HG02623 (cell line): ENCODE data around the gene ADARB1.

Source experiments
- ATAC-seq: cut with Tn5 transposase; IDR thresholded peaks from one replicate; pipeline ENCODE4 v1.9.1; 2021; ENCODE audit warnings: moderate library complexity; ENCODE audit not compliant: unreplicated experiment

The ADARB1 gene

GRCh38 chr21:45039317-45040156 is 34.8 kb upstream of the ADARB1 start:
- ATAC-seq: no peak

- ATAC-seq: no peak
Observed at GRCh38 chr21:45040157-45040711, 34.1 kb upstream of the ADARB1 start.

GRCh38 chr21:45040739-45041138 is 33.6 kb upstream of the ADARB1 start:
- no peak for ATAC-seq

GRCh38 chr21:45041351-45041805 is 33.0 kb upstream of the ADARB1 start:
- no peak for ATAC-seq

- no peak for ATAC-seq
Observed at GRCh38 chr21:45041984-45042663, 32.3 kb upstream of the ADARB1 start.

DNA sequence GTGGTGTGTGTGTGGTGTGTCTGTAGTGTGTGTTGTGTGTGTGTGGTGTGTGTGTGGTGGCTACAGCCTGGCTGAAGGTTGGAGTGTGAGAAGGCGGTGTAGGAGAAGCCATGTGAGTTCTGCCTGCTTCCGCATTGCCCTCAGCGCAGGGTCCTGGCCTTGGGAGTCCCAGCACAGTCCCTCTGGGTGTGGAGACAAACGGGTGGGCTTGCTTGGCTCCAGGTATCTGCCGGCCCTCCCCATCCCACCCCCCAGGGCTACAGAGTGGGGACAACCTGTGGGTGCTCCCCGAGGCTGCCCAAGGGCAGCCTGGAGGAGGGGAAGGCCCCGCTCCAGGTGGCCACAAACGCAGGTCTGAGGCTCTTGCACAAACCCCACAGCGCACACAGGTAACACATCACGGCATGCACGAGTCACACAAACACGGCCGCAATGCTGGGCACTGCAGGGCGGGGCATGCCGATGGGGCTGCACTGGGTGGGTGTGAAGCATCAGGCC is 31.7 kb upstream of the ADARB1 start:
- no peak for ATAC-seq

DNA sequence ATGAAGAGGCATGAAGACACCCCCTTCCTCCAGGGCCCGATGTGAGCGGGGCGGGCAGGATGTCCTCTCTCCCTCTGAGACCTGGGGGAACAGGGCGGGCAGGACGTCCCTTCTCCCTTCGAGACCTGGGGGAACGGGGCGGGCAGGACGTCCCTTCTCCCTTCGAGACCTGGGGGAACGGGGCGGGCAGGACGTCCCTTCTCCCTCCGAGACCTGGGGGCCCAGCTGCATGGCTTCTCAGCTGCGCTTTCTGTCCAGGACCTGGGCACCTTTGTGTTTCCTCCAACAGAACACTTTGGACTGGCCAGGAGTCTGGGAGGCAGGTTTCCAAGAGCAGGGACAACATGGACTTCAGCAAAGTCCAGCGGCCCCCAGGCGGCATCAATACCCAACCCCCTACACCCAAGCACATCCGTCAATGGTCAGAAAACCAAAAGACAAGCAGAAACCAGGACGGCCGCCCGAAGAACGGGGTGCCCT is 30.8 kb upstream of the ADARB1 start:
- ATAC-seq: no peak

DNA sequence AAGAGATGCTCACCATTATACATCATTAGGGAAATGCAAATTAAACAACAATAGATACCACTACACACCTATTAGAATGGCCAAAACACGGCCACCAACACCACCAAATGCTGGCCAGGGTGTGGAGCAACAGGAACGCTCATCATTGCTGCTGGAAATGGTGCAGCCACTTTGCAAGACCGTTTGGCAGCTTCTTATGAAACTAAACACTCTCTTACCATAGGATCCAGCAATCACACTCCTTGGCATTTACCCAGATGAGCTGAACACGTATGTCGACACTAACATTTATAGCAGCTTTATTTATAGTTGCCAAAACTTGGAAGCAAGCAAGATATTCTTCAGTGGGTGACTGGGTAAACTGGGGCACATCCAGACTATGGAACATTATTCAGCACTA is 28.9 kb upstream of the ADARB1 start:
- no peak for ATAC-seq

DNA sequence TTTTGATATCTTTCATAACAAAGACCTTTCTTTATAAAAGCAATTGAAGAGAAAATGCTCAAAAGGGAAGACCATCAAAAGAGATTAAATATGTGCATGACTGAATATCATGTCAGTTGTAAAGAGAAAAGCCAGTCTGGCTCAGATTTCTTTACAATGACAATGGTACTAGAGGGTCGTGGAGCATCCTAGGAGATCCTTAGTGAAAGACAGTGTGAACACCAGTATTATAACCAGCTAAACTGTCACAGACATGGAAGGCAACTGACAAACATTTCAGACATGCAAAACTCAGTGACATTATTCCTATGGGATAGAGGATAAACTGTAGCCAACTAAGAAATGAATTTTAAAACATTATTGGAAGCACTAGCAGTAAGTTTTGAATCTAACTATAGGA is 27.1 kb upstream of the ADARB1 start:
- no peak for ATAC-seq

DNA sequence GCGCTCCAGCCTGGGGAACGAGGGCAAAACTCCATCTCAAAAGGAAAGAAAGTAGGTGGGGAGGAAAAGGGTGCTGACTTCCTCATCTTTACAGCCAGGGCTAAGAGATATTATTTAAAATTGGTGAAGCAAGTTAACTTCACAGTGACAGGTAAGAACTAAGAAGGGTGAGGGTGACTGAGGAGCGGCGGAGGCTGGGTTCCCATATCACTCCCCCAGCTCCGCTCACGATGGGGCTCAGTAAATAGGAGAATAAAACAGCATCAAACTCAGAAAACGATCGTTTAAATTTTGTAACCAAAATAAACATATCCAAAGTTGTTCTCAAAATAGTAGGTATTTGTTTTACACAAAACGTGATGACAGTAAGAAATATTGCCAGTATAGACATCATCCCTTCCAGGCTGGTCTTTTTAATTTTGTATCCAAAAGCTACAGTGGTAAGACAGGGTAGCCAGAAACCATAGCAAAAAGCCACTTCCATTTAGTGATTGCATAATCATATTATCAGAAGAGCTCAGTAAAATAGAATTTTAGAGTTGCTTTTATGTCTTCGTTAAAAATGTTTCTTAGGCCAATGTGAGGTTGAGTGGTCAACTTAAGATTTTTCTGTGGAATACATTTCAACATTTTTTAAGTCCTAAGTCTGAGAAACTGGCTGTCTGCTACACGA is 26.2 kb upstream of the ADARB1 start:
- ATAC-seq: no peak

GRCh38 chr21:45048968-45049367 is 25.4 kb upstream of the ADARB1 start:
- no peak for ATAC-seq

GRCh38 chr21:45049714-45050344 is 24.6 kb upstream of the ADARB1 start:
- ATAC-seq: no peak

- ATAC-seq: no peak
Observed at GRCh38 chr21:45050345-45050796, 24.0 kb upstream of the ADARB1 start.

GRCh38 chr21:45050797-45051489 is 23.4 kb upstream of the ADARB1 start:
- no peak for ATAC-seq

GRCh38 chr21:45051580-45052434 is 22.6 kb upstream of the ADARB1 start:
- no peak for ATAC-seq

- no peak for ATAC-seq
Observed at GRCh38 chr21:45052960-45053359, 21.4 kb upstream of the ADARB1 start.

- no peak for ATAC-seq
Observed at GRCh38 chr21:45053561-45054226, 20.7 kb upstream of the ADARB1 start.

DNA sequence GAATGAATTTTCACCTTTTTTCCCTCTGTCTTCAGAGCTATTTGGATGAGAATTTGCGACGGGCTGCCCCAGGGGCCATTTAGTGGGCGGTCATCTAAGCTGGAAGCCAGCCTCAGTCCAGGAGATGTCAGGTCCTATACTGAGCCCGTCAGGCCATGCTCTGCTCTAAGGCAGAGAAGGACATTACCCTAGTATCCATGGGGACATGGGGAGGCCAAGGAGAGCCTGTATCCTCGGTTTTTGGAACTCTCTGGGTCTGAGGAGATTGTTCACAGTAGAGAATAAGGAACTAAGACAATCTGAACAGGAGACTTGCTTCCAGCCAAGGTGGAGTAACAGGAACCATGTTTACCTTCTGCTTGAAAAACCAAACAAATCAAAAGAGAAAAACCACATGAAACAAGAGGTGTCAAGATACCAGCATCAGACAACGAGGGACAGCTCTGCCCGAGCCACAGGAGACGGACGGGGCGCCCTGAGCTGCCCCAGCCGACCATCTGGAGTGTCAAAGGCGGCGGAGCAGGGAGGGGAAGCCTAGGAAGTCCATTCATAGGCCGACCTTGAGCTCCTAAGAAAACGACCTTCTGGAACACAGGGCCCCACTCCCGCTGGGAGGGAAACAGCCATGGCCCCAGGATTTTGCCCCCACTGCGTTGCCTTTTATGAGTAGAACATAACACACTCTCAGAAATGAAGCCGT is 20.0 kb upstream of the ADARB1 start:
- ATAC-seq: no peak
